ENCODE results near the gene MED12L.

The MED12L gene

DNA sequence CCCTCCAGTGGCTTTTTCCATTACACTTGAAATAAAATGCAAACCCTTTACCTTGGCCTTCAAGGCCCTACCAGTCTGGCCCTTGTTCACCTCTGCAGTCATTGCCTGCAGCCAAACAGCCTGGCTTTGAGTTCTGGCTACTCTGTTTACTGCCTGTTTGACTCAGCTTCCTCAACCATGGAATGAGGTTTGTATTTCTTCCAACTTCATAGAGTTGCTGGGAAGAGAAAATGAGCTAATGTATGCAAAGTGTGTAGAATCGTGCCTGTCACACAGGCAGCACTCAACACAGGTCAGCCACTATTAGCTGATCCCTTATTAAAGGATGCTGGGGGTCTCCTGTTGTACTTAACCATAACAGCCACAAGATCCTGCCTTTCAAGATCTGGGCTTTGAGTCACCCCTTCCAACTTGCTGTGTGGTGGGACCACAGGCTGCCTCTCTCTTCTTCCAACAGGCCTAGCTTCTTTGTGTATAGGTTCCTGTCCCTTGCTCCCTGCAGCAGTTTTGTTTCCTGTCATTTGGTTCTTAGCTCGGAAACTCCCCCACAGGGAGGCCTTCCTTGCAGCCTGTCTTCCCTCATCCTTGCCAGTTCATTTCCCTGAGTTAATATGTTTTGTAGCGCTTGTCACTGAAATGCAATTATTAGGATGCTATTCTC, 6.4 kb downstream of the MED12L start:
- no peak overlapping the region for H3K4me3 ChIP-seq (ENCODE audit: low read length)
- no peaks in the 10 kb centered on the region for H3K27me3 ChIP-seq (ENCODE audit: control insufficient read depth, insufficient read depth, low read length)
- no peaks in the 10 kb centered on the region for H3K9me3 ChIP-seq (ENCODE audit: control insufficient read depth, insufficient read depth, low read length)
- WGBS (ENCODE audit: insufficient coverage, insufficient read length), result no CpG with 5 or more reads among the region's 3 CpGs
- H3K4me1 ChIP-seq (ENCODE audit: control insufficient read depth, insufficient read depth, low read length), result peaks cover 1% of the 10 kb centered on the region; the same call in 1 of the 2 replicates
- H3K27ac ChIP-seq (ENCODE audit: low read length), result no peak overlapping the region
- no peaks in the 10 kb centered on the region for H3K36me3 ChIP-seq (ENCODE audit: control insufficient read depth, insufficient read depth, low read length)
- DNase-seq (ENCODE audit: low read depth, low spot score), result no peak

DNA sequence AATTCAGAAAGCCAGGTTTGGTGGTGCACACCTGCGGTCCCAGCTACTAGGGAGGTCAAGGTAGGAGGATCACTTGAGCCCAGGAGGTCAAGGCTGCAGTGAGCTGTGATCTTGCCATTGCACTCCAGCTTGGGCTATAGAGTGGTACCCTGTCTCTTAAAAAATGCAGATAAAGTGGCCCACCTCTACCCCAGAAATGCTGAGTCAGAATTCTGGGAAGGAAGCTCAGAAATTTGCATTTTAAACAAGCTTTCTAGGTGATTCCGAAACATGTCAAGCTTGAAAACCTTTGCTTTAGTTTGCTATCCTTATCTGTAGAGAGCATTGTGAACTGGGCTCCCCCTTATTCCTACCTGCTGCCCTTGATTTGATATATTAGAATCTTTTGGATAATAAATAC, 7.7 kb downstream of the MED12L start:
- no peak overlapping the region for H3K4me3 ChIP-seq (ENCODE audit: low read length)

GRCh38 chr3:151093905-151094304, 8.4 kb downstream of the MED12L start:
- Histone ChIP-seq H3K27me3 (ENCODE audit: control insufficient read depth, insufficient read depth, low read length) (no peaks in the 10 kb centered on the region), H3K27ac (ENCODE audit: low read length) (no peak overlapping the region), H3K9me3 (ENCODE audit: control insufficient read depth, insufficient read depth, low read length) (no peaks in the 10 kb centered on the region), H3K4me3 (ENCODE audit: low read length) (no peak overlapping the region), H3K4me1 (ENCODE audit: control insufficient read depth, insufficient read depth, low read length) (peaks cover 1% of the 10 kb centered on the region; the same call in 1 of the 2 replicates), H3K36me3 (ENCODE audit: control insufficient read depth, insufficient read depth, low read length) (no peaks in the 10 kb centered on the region)
- WGBS (ENCODE audit: insufficient coverage, insufficient read length), result no CpG with 5 or more reads among the region's 4 CpGs
- no peak for DNase-seq (ENCODE audit: low read depth, low spot score)

More for the DNA sequence above, 7.7 kb downstream of the MED12L start:
- Histone ChIP-seq H3K27me3 (ENCODE audit: control insufficient read depth, insufficient read depth, low read length) (no peaks in the 10 kb centered on the region), H3K27ac (ENCODE audit: low read length) (no peak overlapping the region), H3K4me1 (ENCODE audit: control insufficient read depth, insufficient read depth, low read length) (peaks cover 1% of the 10 kb centered on the region; the same call in 1 of the 2 replicates), H3K9me3 (ENCODE audit: control insufficient read depth, insufficient read depth, low read length) (no peaks in the 10 kb centered on the region), H3K36me3 (ENCODE audit: control insufficient read depth, insufficient read depth, low read length) (no peaks in the 10 kb centered on the region)
- no peak for DNase-seq (ENCODE audit: low read depth, low spot score)
- WGBS (ENCODE audit: insufficient coverage, insufficient read length), result no CpG with 5 or more reads among the region's 2 CpGs

GRCh38 chr3:151096716-151097115, 11.3 kb downstream of the MED12L start:
- WGBS (ENCODE audit: insufficient coverage, insufficient read length), result no CpG with 5 or more reads among the region's 2 CpGs

GRCh38 chr3:151100076-151100475, 14.6 kb downstream of the MED12L start:
- H3K36me3 ChIP-seq (ENCODE audit: control insufficient read depth, insufficient read depth, low read length), result no peaks in the 10 kb centered on the region
- peaks cover 4% of the 10 kb centered on the region; the same call in 1 of the 2 replicates for H3K4me1 ChIP-seq (ENCODE audit: control insufficient read depth, insufficient read depth, low read length)
- no peak overlapping the region for H3K4me3 ChIP-seq (ENCODE audit: low read length)
- no peak overlapping the region for H3K27ac ChIP-seq (ENCODE audit: low read length)
- no peaks in the 10 kb centered on the region for H3K27me3 ChIP-seq (ENCODE audit: control insufficient read depth, insufficient read depth, low read length)
- no peaks in the 10 kb centered on the region for H3K9me3 ChIP-seq (ENCODE audit: control insufficient read depth, insufficient read depth, low read length)
- no CpG with 5 or more reads among the region's 1 CpG for WGBS (ENCODE audit: insufficient coverage, insufficient read length)
- DNase-seq (ENCODE audit: low read depth, low spot score), result no peak

More at GRCh38 chr3:151096716-151097115, 11.3 kb downstream of the MED12L start:
- no peak for DNase-seq (ENCODE audit: low read depth, low spot score)
- Histone ChIP-seq H3K4me1 (ENCODE audit: control insufficient read depth, insufficient read depth, low read length) (peaks cover 4% of the 10 kb centered on the region; the same call in 1 of the 2 replicates), H3K36me3 (ENCODE audit: control insufficient read depth, insufficient read depth, low read length) (no peaks in the 10 kb centered on the region), H3K27ac (ENCODE audit: low read length) (no peak overlapping the region), H3K9me3 (ENCODE audit: control insufficient read depth, insufficient read depth, low read length) (no peaks in the 10 kb centered on the region), H3K27me3 (ENCODE audit: control insufficient read depth, insufficient read depth, low read length) (no peaks in the 10 kb centered on the region), H3K4me3 (ENCODE audit: low read length) (no peak overlapping the region)

- DNase-seq (ENCODE audit: low read depth, low spot score), result no peak
- Histone ChIP-seq H3K27ac (ENCODE audit: low read length) (no peak overlapping the region), H3K27me3 (ENCODE audit: control insufficient read depth, insufficient read depth, low read length) (no peaks in the 10 kb centered on the region), H3K36me3 (ENCODE audit: control insufficient read depth, insufficient read depth, low read length) (no peaks in the 10 kb centered on the region), H3K4me3 (ENCODE audit: low read length) (no peak overlapping the region), H3K9me3 (ENCODE audit: control insufficient read depth, insufficient read depth, low read length) (no peaks in the 10 kb centered on the region), H3K4me1 (ENCODE audit: control insufficient read depth, insufficient read depth, low read length) (peaks cover 4% of the 10 kb centered on the region; the same call in 1 of the 2 replicates)
- WGBS (ENCODE audit: insufficient coverage, insufficient read length), result no CpG with 5 or more reads among the region's 8 CpGs
These were observed 16.0 kb downstream of the MED12L start for GRCh38 chr3:151101270-151101969.

DNA sequence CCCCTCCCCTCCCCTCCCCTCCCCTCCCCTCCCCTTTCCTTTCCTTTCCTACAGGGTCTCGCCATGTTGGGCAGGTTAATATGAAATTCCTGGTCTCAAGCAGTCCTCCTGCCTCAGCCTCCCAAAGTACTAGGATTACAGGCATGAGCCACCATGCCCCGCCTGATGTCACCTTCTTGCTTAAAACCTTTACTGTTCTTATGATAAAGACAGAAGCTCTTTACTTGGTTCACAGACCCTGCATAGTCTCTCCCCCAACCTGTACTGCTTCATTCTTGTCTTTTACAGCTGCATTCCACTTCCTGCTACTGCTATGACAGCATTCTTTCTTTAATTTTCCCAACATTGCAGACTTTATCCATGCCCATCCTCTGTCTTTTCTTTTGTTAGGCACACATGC, 20.8 kb downstream of the MED12L start:
- Histone ChIP-seq H3K27ac (ENCODE audit: low read length) (no peak overlapping the region), H3K27me3 (ENCODE audit: control insufficient read depth, insufficient read depth, low read length) (no peaks in the 10 kb centered on the region; the same call in 1 of the 2 replicates)

GRCh38 chr3:151107177-151107576, 21.7 kb downstream of the MED12L start:
- DNase-seq (ENCODE audit: low read depth, low spot score), result no peak
- H3K36me3 ChIP-seq (ENCODE audit: control insufficient read depth, insufficient read depth, low read length), result no peaks in the 10 kb centered on the region
- H3K4me1 ChIP-seq (ENCODE audit: control insufficient read depth, insufficient read depth, low read length), result 0 out of 2 replicates have a peak, but pooled peaks cover 2% of the 10 kb centered on the region
- H3K27ac ChIP-seq (ENCODE audit: low read length), result no peak overlapping the region
- WGBS (ENCODE audit: insufficient coverage, insufficient read length), result no CpG with 5 or more reads among the region's 4 CpGs
- no peaks in the 10 kb centered on the region for H3K9me3 ChIP-seq (ENCODE audit: control insufficient read depth, insufficient read depth, low read length)
- H3K27me3 ChIP-seq (ENCODE audit: control insufficient read depth, insufficient read depth, low read length), result no peaks in the 10 kb centered on the region; the same call in 1 of the 2 replicates
- no peak overlapping the region for H3K4me3 ChIP-seq (ENCODE audit: low read length)

More for the DNA sequence above, 20.8 kb downstream of the MED12L start:
- H3K9me3 ChIP-seq (ENCODE audit: control insufficient read depth, insufficient read depth, low read length), result no peaks in the 10 kb centered on the region
- WGBS (ENCODE audit: insufficient coverage, insufficient read length), result no CpG with 5 or more reads among the region's 2 CpGs
- H3K36me3 ChIP-seq (ENCODE audit: control insufficient read depth, insufficient read depth, low read length), result no peaks in the 10 kb centered on the region
- H3K4me1 ChIP-seq (ENCODE audit: control insufficient read depth, insufficient read depth, low read length), result peaks cover 4% of the 10 kb centered on the region; the same call in 1 of the 2 replicates
- no peak for DNase-seq (ENCODE audit: low read depth, low spot score)
- H3K4me3 ChIP-seq (ENCODE audit: low read length), result no peak overlapping the region

DNA sequence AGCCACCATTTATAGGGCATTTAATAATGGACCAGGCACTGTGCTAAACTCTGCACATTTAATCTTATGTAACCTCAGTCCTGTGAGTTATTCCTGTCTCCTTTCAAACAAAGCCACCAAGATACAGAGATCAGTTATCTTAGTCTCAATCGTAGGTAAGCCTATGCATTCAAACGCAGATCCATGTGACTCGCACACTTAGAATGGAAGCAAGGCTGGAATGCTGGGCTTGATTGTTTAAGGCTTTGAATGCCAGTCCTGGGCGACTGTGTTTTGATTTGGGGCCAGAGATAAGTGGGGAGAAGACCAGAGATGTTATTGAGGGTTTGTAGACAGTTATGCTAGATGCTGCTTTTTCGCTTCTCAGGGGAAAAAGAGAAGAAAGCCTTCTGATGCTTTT, 22.2 kb downstream of the MED12L start:
- no peak for DNase-seq (ENCODE audit: low read depth, low spot score)
- WGBS (ENCODE audit: insufficient coverage, insufficient read length), result no CpG with 5 or more reads among the region's 5 CpGs
- Histone ChIP-seq H3K36me3 (ENCODE audit: control insufficient read depth, insufficient read depth, low read length) (no peaks in the 10 kb centered on the region), H3K9me3 (ENCODE audit: control insufficient read depth, insufficient read depth, low read length) (no peaks in the 10 kb centered on the region), H3K27ac (ENCODE audit: low read length) (no peak overlapping the region), H3K4me1 (ENCODE audit: control insufficient read depth, insufficient read depth, low read length) (0 out of 2 replicates have a peak, but pooled peaks cover 1% of the 10 kb centered on the region), H3K27me3 (ENCODE audit: control insufficient read depth, insufficient read depth, low read length) (no peaks in the 10 kb centered on the region; the same call in 1 of the 2 replicates), H3K4me3 (ENCODE audit: low read length) (no peak overlapping the region)

DNA sequence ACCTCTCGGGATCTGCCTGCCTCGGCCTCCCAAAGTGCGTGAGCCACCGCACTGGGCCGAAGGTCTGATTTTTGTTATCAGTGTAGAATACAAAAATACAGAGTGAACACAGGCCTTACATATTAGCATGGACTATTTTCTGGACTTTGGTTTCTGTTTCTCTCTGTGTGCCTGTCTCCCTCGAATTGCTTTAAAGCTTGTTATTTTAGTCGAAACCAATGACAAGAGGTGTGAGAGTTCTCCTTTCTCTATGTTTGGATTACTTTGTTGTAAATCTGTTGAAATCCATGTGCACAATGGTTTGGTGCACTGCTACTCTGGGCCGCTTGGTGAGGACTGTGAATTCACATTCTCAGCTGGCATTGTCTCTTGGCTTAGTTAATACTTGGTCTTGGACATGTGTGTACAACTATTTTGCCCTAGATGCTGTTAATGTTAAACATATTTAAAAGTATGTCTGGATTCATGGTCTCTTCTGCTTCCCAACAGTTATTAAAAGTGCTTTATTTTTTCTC, 23.9 kb downstream of the MED12L start:
- no CpG with 5 or more reads among the region's 8 CpGs for WGBS (ENCODE audit: insufficient coverage, insufficient read length)
- Histone ChIP-seq H3K4me1 (ENCODE audit: control insufficient read depth, insufficient read depth, low read length) (0 out of 2 replicates have a peak, but pooled peaks cover 1% of the 10 kb centered on the region), H3K9me3 (ENCODE audit: control insufficient read depth, insufficient read depth, low read length) (no peaks in the 10 kb centered on the region), H3K4me3 (ENCODE audit: low read length) (no peak overlapping the region), H3K27me3 (ENCODE audit: control insufficient read depth, insufficient read depth, low read length) (no peaks in the 10 kb centered on the region; the same call in 1 of the 2 replicates), H3K36me3 (ENCODE audit: control insufficient read depth, insufficient read depth, low read length) (no peaks in the 10 kb centered on the region), H3K27ac (ENCODE audit: low read length) (no peak overlapping the region)
- no peak for DNase-seq (ENCODE audit: low read depth, low spot score)

Data from iPS DF 6.9 (cell line).